GM18951 (cell line): Measurements from ENCODE around the gene TPRG1.

Experiments used
- POLR2A ChIP-seq: IDR thresholded peaks from 4 replicates; pipeline ENCODE4 v1.6.1; 2011; ENCODE audit warnings: mild to moderate bottlenecking; ENCODE audit not compliant: insufficient read length, insufficient read depth; ENCODE audit errors: extremely low read depth
- in situ Hi-C: fragments of 300-500 bp; cut with MboI; formaldehyde crosslinking; loops from one replicate; pipeline ENCODE4 v1.12.0; 2022; ENCODE audit warnings: low sequenced_read_pairs, mixed read lengths, inconsistent platforms; ENCODE audit not compliant: unreplicated experiment

The TPRG1 gene

GRCh38 chr3:189144645-189145044 lies 27.1 kb upstream of the TPRG1 start:
- no peak for TF ChIP-seq POLR2A
- in situ Hi-C loops, result loop anchor here (25.0 kb wide), 1 partner anchor 1407 kb away; the partner anchor contains the start of gene BCL6

- no peak for TF ChIP-seq POLR2A
- in situ Hi-C loops, result loop anchor here (25.0 kb wide), 1 partner anchor 1410 kb away; the partner anchor contains the start of gene BCL6
Measured at GRCh38 chr3:189146848-189147247, 24.9 kb upstream of the TPRG1 start.

GRCh38 chr3:189148081-189148507 lies 23.7 kb upstream of the TPRG1 start:
- TF ChIP-seq POLR2A, result no peak
- in situ Hi-C loops, result loop anchor here (25.0 kb wide), 1 partner anchor 1411 kb away; the partner anchor contains the start of gene BCL6

- in situ Hi-C loops, result loop anchor here (25.0 kb wide), 1 partner anchor 1412 kb away; the partner anchor contains the start of gene BCL6
Measured at GRCh38 chr3:189149203-189149602, 22.6 kb upstream of the TPRG1 start.

GRCh38 chr3:189157232-189158007 lies 14.4 kb upstream of the TPRG1 start:
- in situ Hi-C loops, result no loop called here
- TF ChIP-seq POLR2A, result no peak

More at GRCh38 chr3:189149203-189149602, 22.6 kb upstream of the TPRG1 start:
- no peak for TF ChIP-seq POLR2A

GRCh38 chr3:189158034-189158433 lies 13.7 kb upstream of the TPRG1 start:
- in situ Hi-C loops, result no loop called here
- TF ChIP-seq POLR2A, result no peak

GRCh38 chr3:189160519-189161309 lies 11.1 kb upstream of the TPRG1 start:
- in situ Hi-C loops, result no loop called here
- no peak for TF ChIP-seq POLR2A

GRCh38 chr3:189165092-189165612 lies 6.6 kb upstream of the TPRG1 start:
- in situ Hi-C loops, result no loop called here
- TF ChIP-seq POLR2A, result no peak

- no peak for TF ChIP-seq POLR2A
- in situ Hi-C loops, result no loop called here
Measured at GRCh38 chr3:189166321-189166720, 5.5 kb upstream of the TPRG1 start.

- in situ Hi-C loops, result no loop called here
- TF ChIP-seq POLR2A, result no peak
Measured at GRCh38 chr3:189167027-189167766, 4.6 kb upstream of the TPRG1 start.

- TF ChIP-seq POLR2A, result no peak
- in situ Hi-C loops, result no loop called here
Measured at GRCh38 chr3:189168711-189169110, 3.1 kb upstream of the TPRG1 start.

- in situ Hi-C loops, result no loop called here
- TF ChIP-seq POLR2A, result no peak
Measured at GRCh38 chr3:189169728-189170127, 2.0 kb upstream of the TPRG1 start.

GRCh38 chr3:189170559-189170958 lies 1.2 kb upstream of the TPRG1 start:
- in situ Hi-C loops, result no loop called here
- TF ChIP-seq POLR2A, result no peak
